Suprapubic skin (tissue), 4 donors: Measurements from ENCODE around the gene PPP1R14C. TPM values are rescaled to one million over a fixed set of nuclear protein-coding genes. Genes with fewer than 3 reads are reported as not detected.
"Not testable (repeated sequence)": the region's sequence is repeated elsewhere in the genome, so short reads cannot be mapped to it uniquely, and the experiment has no call there.

Experiments
- DNase-seq, 2 donors: peaks; one replicate each; pipeline ENCODE4 v3.0.0-alpha.2; 2019; ENCODE audit warnings: low spot score in 2 of 2
- H3K27ac ChIP-seq: fragments of 200-600 bp; sonication (generic); one replicate; pipeline ENCODE4 v1.5.1; 2019
- H3K27me3 ChIP-seq: fragments of 200-600 bp; sonication (generic); one replicate; pipeline ENCODE4 v1.5.1; 2019
- H3K36me3 ChIP-seq: fragments of 200-600 bp; sonication (generic); one replicate; pipeline ENCODE4 v1.5.1; 2019
- H3K4me1 ChIP-seq: fragments of 200-600 bp; sonication (generic); one replicate; pipeline ENCODE4 v1.5.1; 2019
- H3K4me3 ChIP-seq: fragments of 200-600 bp; sonication (generic); one replicate; pipeline ENCODE4 v1.5.1; 2019; ENCODE audit warnings: mild to moderate bottlenecking
- H3K9me3 ChIP-seq: fragments of 200-600 bp; sonication (generic); one replicate; pipeline ENCODE4 v1.5.1; 2019
- EP300 ChIP-seq: sonication (generic); formaldehyde crosslinking; IDR thresholded peaks from one replicate; pipeline ENCODE4 v1.6.1; 2017; ENCODE audit warnings: antibody characterized with exemption
- POLR2A ChIP-seq, 2 donors: fragments of 450-650 bp; IDR thresholded peaks; one replicate each; pipeline ENCODE4 v1.6.1; 2017; ENCODE audit warnings: antibody characterized with exemption in 2 of 2, mild to moderate bottlenecking in 2 of 2, moderate library complexity in 2 of 2
- POLR2AphosphoS5 ChIP-seq, 3 donors: sonication (generic); formaldehyde crosslinking; IDR thresholded peaks; one replicate each; pipeline ENCODE4 v1.6.1; 2017; ENCODE audit warnings: antibody characterized with exemption in 3 of 3
- WGBS: methylation state at CpG from one replicate; pipeline ENCODE4 v1.1.5; 2018; 5-methylcytosine and 5-hydroxymethylcytosine counted together
- total RNA-seq, 4 donors: library from RNA; depleted of rRNA; stranded (reverse); fragments of >200 nt; gene quantifications; one replicate each; pipeline ENCODE4 v1.1.0, GENCODE V29; 2016
- TF ChIP-seq, protein P1 (sequence below), 2 donors: fragments of 200-600 bp in 1 of 2; fragments of 450-650 bp in 1 of 2; sonication (generic) in 1 of 2; IDR thresholded peaks; one replicate each; pipeline ENCODE4 v1.5.1; 2016 to 2019; ENCODE audit warnings: antibody characterized with exemption in 2 of 2, mild to moderate bottlenecking in 1 of 2, moderate library complexity in 1 of 2

PPP1R14C gene
- total RNA-seq, 4 donors from 2014 or later, result 44.3 to 104 (median 88.8) TPM

DNA sequence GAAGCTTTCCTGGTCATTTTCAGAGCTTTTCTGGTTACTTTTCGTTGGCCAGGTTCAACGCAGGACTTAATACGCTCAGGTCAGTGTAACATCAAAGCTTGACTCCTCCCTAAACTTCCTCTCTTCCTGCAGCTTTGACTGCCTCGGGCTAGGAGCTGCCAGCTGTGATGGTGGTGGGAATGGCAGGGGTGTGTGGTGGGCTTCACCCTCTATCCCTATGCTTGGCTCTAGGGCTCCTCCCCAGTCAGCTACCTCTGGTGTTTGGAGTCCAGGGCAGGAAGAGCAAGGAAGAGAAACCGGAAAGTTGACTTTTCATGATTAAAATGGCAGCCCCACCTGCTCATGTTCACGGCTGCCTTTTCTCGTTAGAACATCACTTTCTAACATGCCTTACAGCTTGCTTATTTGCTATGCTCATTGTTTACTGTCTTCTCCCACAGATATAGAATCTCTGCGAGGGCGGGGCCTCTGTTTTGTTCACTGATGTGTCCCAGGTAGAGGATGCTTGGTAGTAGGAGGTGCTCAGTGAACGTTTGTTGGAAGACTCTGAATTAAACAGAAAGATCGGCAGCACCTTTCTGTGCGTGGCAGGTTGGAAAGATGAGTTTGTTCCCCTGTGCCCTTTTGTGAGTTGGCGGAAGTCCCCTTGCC is 16.1 kb upstream of the PPP1R14C start:
- Histone ChIP-seq H3K4me3 (no peak overlapping the region), H3K27me3 (peaks cover 4% of the 10 kb centered on the region), H3K9me3 (no peaks in the 10 kb centered on the region), H3K4me1 (no peaks in the 10 kb centered on the region), H3K36me3 (no peaks in the 10 kb centered on the region), H3K27ac (no peak overlapping the region)
- no peak for DNase-seq
- WGBS, result 67% methylated on average over 13 of the region's 13 CpGs
- TF ChIP-seq EP300, result no peak
- TF ChIP-seq POLR2AphosphoS5 (IDR thresholded peaks at IDR 0.05), result no peak
- TF ChIP-seq, protein P1, sequence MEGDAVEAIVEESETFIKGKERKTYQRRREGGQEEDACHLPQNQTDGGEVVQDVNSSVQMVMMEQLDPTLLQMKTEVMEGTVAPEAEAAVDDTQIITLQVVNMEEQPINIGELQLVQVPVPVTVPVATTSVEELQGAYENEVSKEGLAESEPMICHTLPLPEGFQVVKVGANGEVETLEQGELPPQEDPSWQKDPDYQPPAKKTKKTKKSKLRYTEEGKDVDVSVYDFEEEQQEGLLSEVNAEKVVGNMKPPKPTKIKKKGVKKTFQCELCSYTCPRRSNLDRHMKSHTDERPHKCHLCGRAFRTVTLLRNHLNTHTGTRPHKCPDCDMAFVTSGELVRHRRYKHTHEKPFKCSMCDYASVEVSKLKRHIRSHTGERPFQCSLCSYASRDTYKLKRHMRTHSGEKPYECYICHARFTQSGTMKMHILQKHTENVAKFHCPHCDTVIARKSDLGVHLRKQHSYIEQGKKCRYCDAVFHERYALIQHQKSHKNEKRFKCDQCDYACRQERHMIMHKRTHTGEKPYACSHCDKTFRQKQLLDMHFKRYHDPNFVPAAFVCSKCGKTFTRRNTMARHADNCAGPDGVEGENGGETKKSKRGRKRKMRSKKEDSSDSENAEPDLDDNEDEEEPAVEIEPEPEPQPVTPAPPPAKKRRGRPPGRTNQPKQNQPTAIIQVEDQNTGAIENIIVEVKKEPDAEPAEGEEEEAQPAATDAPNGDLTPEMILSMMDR (IDR thresholded peaks at IDR 0.05), result no peak
- no peak for TF ChIP-seq POLR2A (IDR thresholded peaks at IDR 0.05)

GRCh38 chr6:150128425-150128824 is 14.4 kb upstream of the PPP1R14C start:
- WGBS, result 88% methylated on average over 8 of the region's 8 CpGs
- DNase-seq, result no peak
- TF ChIP-seq POLR2A (IDR thresholded peaks at IDR 0.05), result no peak
- no peak for TF ChIP-seq EP300
- TF ChIP-seq, protein P1 (IDR thresholded peaks at IDR 0.05), result no peak
- no peak for TF ChIP-seq POLR2AphosphoS5 (IDR thresholded peaks at IDR 0.05)
- Histone ChIP-seq H3K4me3 (no peak overlapping the region), H3K9me3 (no peaks in the 10 kb centered on the region), H3K27ac (no peak overlapping the region), H3K36me3 (no peaks in the 10 kb centered on the region), H3K27me3 (peaks cover 4% of the 10 kb centered on the region), H3K4me1 (no peaks in the 10 kb centered on the region)

- no peak for DNase-seq
- WGBS, result 57% methylated on average over 9 of the region's 9 CpGs
- H3K4me1 ChIP-seq, result peaks cover 6% of the 10 kb centered on the region
- no peaks in the 10 kb centered on the region for H3K27me3 ChIP-seq
- no peaks in the 10 kb centered on the region for H3K36me3 ChIP-seq
- no peak overlapping the region for H3K4me3 ChIP-seq
- H3K9me3 ChIP-seq, result no peaks in the 10 kb centered on the region
- no peak overlapping the region for H3K27ac ChIP-seq
- TF ChIP-seq EP300 (no peak), POLR2AphosphoS5 (IDR thresholded peaks at IDR 0.05) (no peak), POLR2A (IDR thresholded peaks at IDR 0.05) (no peak)
- TF ChIP-seq, protein P1 (IDR thresholded peaks at IDR 0.05), result no peak
Observed at GRCh38 chr6:150129616-150130505, 13.0 kb upstream of the PPP1R14C start.

- H3K27ac ChIP-seq, result no peak overlapping the region
- no peak for TF ChIP-seq EP300
- no peak for TF ChIP-seq POLR2A (IDR thresholded peaks at IDR 0.05)
- TF ChIP-seq POLR2AphosphoS5 (IDR thresholded peaks at IDR 0.05), result no peak
- H3K27me3 ChIP-seq, result peaks cover 18% of the 10 kb centered on the region
- H3K4me3 ChIP-seq, result no peak overlapping the region
- H3K36me3 ChIP-seq, result no peaks in the 10 kb centered on the region
- H3K4me1 ChIP-seq, result peaks cover 8% of the 10 kb centered on the region
- no peaks in the 10 kb centered on the region for H3K9me3 ChIP-seq
- WGBS, result 100% methylated on average over 1 of the region's 2 CpGs
- DNase-seq, result no peak
Observed at GRCh38 chr6:150133686-150134085, 9.2 kb upstream of the PPP1R14C start.

- Histone ChIP-seq H3K27me3 (peaks cover 21% of the 10 kb centered on the region), H3K27ac (no peak overlapping the region), H3K4me1 (peaks cover 8% of the 10 kb centered on the region), H3K36me3 (no peaks in the 10 kb centered on the region), H3K9me3 (no peaks in the 10 kb centered on the region), H3K4me3 (no peak overlapping the region)
- DNase-seq, result no peak
- TF ChIP-seq POLR2A (IDR thresholded peaks at IDR 0.05), result no peak
- TF ChIP-seq POLR2AphosphoS5 (IDR thresholded peaks at IDR 0.05), result no peak
- no peak for TF ChIP-seq EP300
- TF ChIP-seq, protein P1 (IDR thresholded peaks at IDR 0.05), result no peak
- WGBS, result 46% methylated on average over 7 of the region's 7 CpGs
Observed at GRCh38 chr6:150134280-150134920, 8.4 kb upstream of the PPP1R14C start.

DNA sequence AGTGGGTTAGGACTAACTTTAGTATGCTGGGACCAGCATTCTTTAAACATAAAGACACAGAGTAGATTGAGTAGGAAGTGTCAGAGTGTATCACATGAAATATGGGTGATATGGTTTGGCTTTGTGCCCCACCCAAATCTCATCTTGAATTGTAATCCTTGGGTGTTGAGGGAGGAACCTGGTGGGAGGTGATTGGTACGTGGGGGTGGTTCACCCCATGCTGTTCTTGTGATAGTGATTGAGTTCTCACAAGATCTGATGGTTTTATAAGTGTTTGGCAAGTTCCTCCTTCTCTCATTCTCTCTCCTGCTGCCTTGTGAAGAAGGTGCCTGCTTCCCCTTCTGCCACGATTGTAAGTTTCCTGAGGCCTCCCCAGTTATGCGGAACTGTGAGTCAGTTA is 5.1 kb upstream of the PPP1R14C start:
- DNase-seq, H3K36me3 ChIP-seq: not testable (repeated sequence)
- 73% methylated on average over 3 of the region's 3 CpGs for WGBS

More for the DNA sequence above, 5.1 kb upstream of the PPP1R14C start:
- Histone ChIP-seq H3K4me1 (peaks cover 23% of the 10 kb centered on the region), H3K27me3 (peaks cover 43% of the 10 kb centered on the region)
- not testable (repeated sequence) for H3K27ac ChIP-seq, H3K4me3 ChIP-seq, H3K9me3 ChIP-seq
